ENCODE results near the gene TTC6. TPM values are rescaled to one million over a fixed set of nuclear protein-coding genes. Genes with fewer than 3 reads are reported as not detected.

The TTC6 gene
- polyA plus RNA-seq, 3 donors: not detected

DNA sequence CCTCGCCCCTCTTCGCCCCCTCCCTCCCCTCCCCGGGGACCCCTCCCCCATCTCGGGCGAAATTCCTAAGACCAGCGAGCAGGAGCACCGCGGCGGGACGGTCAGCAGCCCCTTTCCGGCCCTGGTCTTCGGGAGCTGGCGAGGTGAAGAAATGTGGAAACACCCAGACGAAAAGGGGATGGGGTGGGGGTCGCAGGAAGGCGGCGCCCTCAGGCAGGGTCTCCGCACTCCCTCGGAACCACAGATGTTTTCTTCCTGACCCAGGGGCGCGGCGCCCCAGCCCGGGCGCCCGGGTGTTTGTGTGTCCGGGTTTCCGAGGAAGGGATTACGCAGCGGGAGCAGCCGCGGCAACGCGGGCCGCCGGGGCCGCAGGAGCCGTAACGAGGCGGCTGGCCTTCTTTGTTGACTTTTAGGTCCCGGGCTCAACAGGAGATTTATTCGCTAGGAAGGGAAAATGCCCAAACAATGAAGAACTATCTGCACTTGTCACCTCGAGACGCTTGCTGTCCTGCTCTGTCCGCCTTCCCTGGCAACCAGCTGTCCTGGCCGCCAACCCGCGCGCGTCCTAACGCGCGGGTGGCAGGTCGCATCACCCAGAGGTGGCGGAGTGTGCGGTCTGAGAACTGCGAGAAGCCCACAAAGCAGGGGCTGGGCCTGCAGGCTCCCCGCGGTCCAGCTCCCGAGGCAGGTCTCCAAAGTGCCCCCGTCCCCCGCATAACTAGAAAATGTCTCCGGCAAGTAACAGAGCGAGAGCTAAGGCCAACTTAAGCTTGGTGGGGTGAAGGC is 7.4 kb upstream of the TTC6 start:
- Histone ChIP-seq H3K4me1 (ENCODE audit: control insufficient read depth in 1 of 2, insufficient read depth in 2 of 2, low read length in 2 of 2) (no peaks in the 10 kb centered on the region), H3K9ac (ENCODE audit: insufficient read depth, low read length, poor library complexity, severe bottlenecking) (no peak overlapping the region), H3K4me3 (replicated peaks in 1 of 3; ENCODE audit: low read depth in 2 of 3, low read length in 3 of 3) (no peak overlapping the region), H2AFZ (ENCODE audit: insufficient read depth, low read depth, low read length, poor library complexity, severe bottlenecking) (no peak overlapping the region), H3K36me3 (replicated peaks in 1 of 2; ENCODE audit: control insufficient read depth in 1 of 2, insufficient read depth in 2 of 2, low read length in 2 of 2) (no peaks in the 10 kb centered on the region), H3K79me2 (ENCODE audit: insufficient read depth, low read length) (no peaks in the 10 kb centered on the region), H3K4me2 (replicated peaks; ENCODE audit: extremely low read depth, low read length, poor library complexity, severe bottlenecking) (no peak overlapping the region), H3K27me3 (ENCODE audit: control insufficient read depth in 2 of 2, insufficient read depth in 2 of 2, low read length in 2 of 2) (peaks cover 79 to 96% of the 10 kb centered on the region in 2 donors), H3K27ac (ENCODE audit: low read depth in 1 of 2, low read length in 2 of 2) (no peak overlapping the region), H3K9me3 (replicated peaks in 1 of 2; ENCODE audit: control insufficient read depth in 1 of 2, insufficient read depth in 1 of 2, low read length in 2 of 2) (peaks cover 12 to 71% of the 10 kb centered on the region in 2 donors), H4K20me1 (ENCODE audit: insufficient read depth, low read length) (no peaks in the 10 kb centered on the region)
- TF ChIP-seq, protein P1, sequence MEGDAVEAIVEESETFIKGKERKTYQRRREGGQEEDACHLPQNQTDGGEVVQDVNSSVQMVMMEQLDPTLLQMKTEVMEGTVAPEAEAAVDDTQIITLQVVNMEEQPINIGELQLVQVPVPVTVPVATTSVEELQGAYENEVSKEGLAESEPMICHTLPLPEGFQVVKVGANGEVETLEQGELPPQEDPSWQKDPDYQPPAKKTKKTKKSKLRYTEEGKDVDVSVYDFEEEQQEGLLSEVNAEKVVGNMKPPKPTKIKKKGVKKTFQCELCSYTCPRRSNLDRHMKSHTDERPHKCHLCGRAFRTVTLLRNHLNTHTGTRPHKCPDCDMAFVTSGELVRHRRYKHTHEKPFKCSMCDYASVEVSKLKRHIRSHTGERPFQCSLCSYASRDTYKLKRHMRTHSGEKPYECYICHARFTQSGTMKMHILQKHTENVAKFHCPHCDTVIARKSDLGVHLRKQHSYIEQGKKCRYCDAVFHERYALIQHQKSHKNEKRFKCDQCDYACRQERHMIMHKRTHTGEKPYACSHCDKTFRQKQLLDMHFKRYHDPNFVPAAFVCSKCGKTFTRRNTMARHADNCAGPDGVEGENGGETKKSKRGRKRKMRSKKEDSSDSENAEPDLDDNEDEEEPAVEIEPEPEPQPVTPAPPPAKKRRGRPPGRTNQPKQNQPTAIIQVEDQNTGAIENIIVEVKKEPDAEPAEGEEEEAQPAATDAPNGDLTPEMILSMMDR (IDR thresholded peaks at IDR 0.05): no peak
- Mint-ChIP-seq H3K36me3 (peaks cover 0 to 9% of the 10 kb centered on the region in 2 donors), H3K27me3 (ENCODE audit: low read depth in 3 of 3) (peaks cover 86 to 97% (median 89%) of the 10 kb centered on the region in 3 donors), H3K27ac (no peak overlapping the region), H3K9me3 (peaks cover 8 to 62% (median 34%) of the 10 kb centered on the region in 7 donors), H3K4me3 (peak overlapping the region in 1 of 2 donors; percentile 80), H3K4me1 (no peaks in the 10 kb centered on the region)
- intact Hi-C loops (cut with micrococcal nuclease): no loop called here
- no peak for DNase-seq
- WGBS (ENCODE audit: insufficient coverage): 4% methylated on average over 56 of the region's 63 CpGs

GRCh38 chr14:37588667-37588955 is 6.8 kb upstream of the TTC6 start:
- Mint-ChIP-seq H3K36me3 (peaks cover 0 to 9% of the 10 kb centered on the region in 2 donors), H3K4me1 (no peaks in the 10 kb centered on the region), H3K27ac (no peak overlapping the region), H3K9me3 (peaks cover 7 to 62% (median 36%) of the 10 kb centered on the region in 7 donors), H3K27me3 (ENCODE audit: low read depth in 3 of 3) (peaks cover 88 to 97% (median 89%) of the 10 kb centered on the region in 3 donors), H3K4me3 (peak overlapping the region in 1 of 2 donors; percentile 80)
- H3K4me3 ChIP-seq (replicated peaks in 1 of 3; ENCODE audit: low read depth in 2 of 3, low read length in 3 of 3): no peak overlapping the region
- H3K27ac ChIP-seq (ENCODE audit: low read depth in 1 of 2, low read length in 2 of 2): no peak overlapping the region
- DNase-seq: no peak
- H4K20me1 ChIP-seq (ENCODE audit: insufficient read depth, low read length): no peaks in the 10 kb centered on the region
- H3K27me3 ChIP-seq (ENCODE audit: control insufficient read depth in 2 of 2, insufficient read depth in 2 of 2, low read length in 2 of 2): peaks cover 80 to 96% of the 10 kb centered on the region in 2 donors
- peaks cover 9 to 72% of the 10 kb centered on the region in 2 donors for H3K9me3 ChIP-seq (replicated peaks in 1 of 2; ENCODE audit: control insufficient read depth in 1 of 2, insufficient read depth in 1 of 2, low read length in 2 of 2)
- no peaks in the 10 kb centered on the region for H3K4me1 ChIP-seq (ENCODE audit: control insufficient read depth in 1 of 2, insufficient read depth in 2 of 2, low read length in 2 of 2)
- H3K79me2 ChIP-seq (ENCODE audit: insufficient read depth, low read length): no peaks in the 10 kb centered on the region
- H3K4me2 ChIP-seq (replicated peaks; ENCODE audit: extremely low read depth, low read length, poor library complexity, severe bottlenecking): no peak overlapping the region
- no peak overlapping the region for H3K9ac ChIP-seq (ENCODE audit: insufficient read depth, low read length, poor library complexity, severe bottlenecking)
- intact Hi-C loops (cut with micrococcal nuclease): no loop called here
- WGBS (ENCODE audit: insufficient coverage): 0% methylated on average over 1 of the region's 6 CpGs
- no peaks in the 10 kb centered on the region for H3K36me3 ChIP-seq (replicated peaks in 1 of 2; ENCODE audit: control insufficient read depth in 1 of 2, insufficient read depth in 2 of 2, low read length in 2 of 2)
- H2AFZ ChIP-seq (ENCODE audit: insufficient read depth, low read depth, low read length, poor library complexity, severe bottlenecking): no peak overlapping the region
- TF ChIP-seq, protein P1 (IDR thresholded peaks at IDR 0.05): no peak

Data from CD14-positive monocyte (primary cell).